Upper lobe of left lung (tissue), 4 donors: Measurements from ENCODE around the gene BMP8B.

Experiments
- CTCF ChIP-seq, 6 experiments: fragments of 450-650 bp in 4 of 6; fragments of 200-600 bp in 2 of 6; sonication (generic) in 2 of 6; IDR thresholded peaks; one replicate each; pipeline ENCODE4 v1.5.1; 2016 to 2019; ENCODE audit warnings: antibody characterized with exemption in 6 of 6
- POLR2A ChIP-seq, 4 donors: fragments of 450-650 bp; IDR thresholded peaks; one replicate each; pipeline ENCODE4 v1.5.1; 2016 to 2017; ENCODE audit warnings: antibody characterized with exemption in 4 of 4, mild to moderate bottlenecking in 2 of 4

- TF ChIP-seq CTCF (IDR thresholded peaks at IDR 0.05) = no peak
- TF ChIP-seq POLR2A (IDR thresholded peaks at IDR 0.05) = no peak
Observed at GRCh38 chr1:39818482-39818881, 29.8 kb upstream of the BMP8B start.
